Measurements from ENCODE around the gene HDC. TPM values are rescaled to one million over a fixed set of nuclear protein-coding genes. Genes with fewer than 3 reads are reported as not detected.
A peak's percentile ranks its signal among the peaks of the same experiment; 100 is the strongest.

HDC gene
- total RNA-seq, 1 donor from 2014 or later = 3.5 TPM

GRCh38 chr15:50241684-50242450, 23.7 kb downstream of the HDC start:
- H3K27me3 Mint-ChIP-seq (ENCODE audit: low read depth) = no peaks in the 10 kb centered on the region
- no peak for TF ChIP-seq CTCF (conservative IDR thresholded peaks at IDR 0.05)
- no peaks in the 10 kb centered on the region for H3K36me3 Mint-ChIP-seq (ENCODE audit: low read depth)
- no peak overlapping the region for H3K27ac Mint-ChIP-seq (ENCODE audit: unreplicated experiment)
- H3K9me3 Mint-ChIP-seq = no peaks in the 10 kb centered on the region
- peaks cover 6% of the 10 kb centered on the region for H3K4me1 Mint-ChIP-seq
- DNase-seq (ENCODE audit: low read depth, low spot score) = no peak
- no peak overlapping the region for H3K4me3 Mint-ChIP-seq

- no peak for DNase-seq (ENCODE audit: low read depth, low spot score)
- Mint-ChIP-seq H3K27ac (ENCODE audit: unreplicated experiment) (no peak overlapping the region), H3K4me3 (no peak overlapping the region), H3K27me3 (ENCODE audit: low read depth) (no peaks in the 10 kb centered on the region), H3K4me1 (peaks cover 20% of the 10 kb centered on the region), H3K9me3 (no peaks in the 10 kb centered on the region), H3K36me3 (ENCODE audit: low read depth) (no peaks in the 10 kb centered on the region)
- no peak for TF ChIP-seq CTCF (conservative IDR thresholded peaks at IDR 0.05)
Observed at GRCh38 chr15:50238255-50238654, 27.3 kb downstream of the HDC start.

GRCh38 chr15:50236433-50236832, 29.1 kb downstream of the HDC start:
- TF ChIP-seq CTCF (conservative IDR thresholded peaks at IDR 0.05) = no peak
- Mint-ChIP-seq H3K27me3 (ENCODE audit: low read depth) (no peaks in the 10 kb centered on the region), H3K4me3 (no peak overlapping the region), H3K4me1 (peaks cover 20% of the 10 kb centered on the region), H3K27ac (ENCODE audit: unreplicated experiment) (no peak overlapping the region), H3K36me3 (ENCODE audit: low read depth) (no peaks in the 10 kb centered on the region), H3K9me3 (no peaks in the 10 kb centered on the region)
- DNase-seq (ENCODE audit: low read depth, low spot score) = no peak

GRCh38 chr15:50235794-50236193, 29.7 kb downstream of the HDC start:
- no peak for DNase-seq (ENCODE audit: low read depth, low spot score)
- Mint-ChIP-seq H3K27me3 (ENCODE audit: low read depth) (no peaks in the 10 kb centered on the region), H3K4me1 (peaks cover 14% of the 10 kb centered on the region), H3K9me3 (no peaks in the 10 kb centered on the region), H3K27ac (ENCODE audit: unreplicated experiment) (peak overlapping the region; percentile 83), H3K4me3 (no peak overlapping the region), H3K36me3 (ENCODE audit: low read depth) (no peaks in the 10 kb centered on the region)
- TF ChIP-seq CTCF (conservative IDR thresholded peaks at IDR 0.05) = no peak

- Mint-ChIP-seq H3K27ac (ENCODE audit: unreplicated experiment) (no peak overlapping the region), H3K27me3 (ENCODE audit: low read depth) (no peaks in the 10 kb centered on the region), H3K4me3 (no peak overlapping the region), H3K36me3 (ENCODE audit: low read depth) (no peaks in the 10 kb centered on the region), H3K9me3 (no peaks in the 10 kb centered on the region), H3K4me1 (peaks cover 14% of the 10 kb centered on the region)
- no peak for TF ChIP-seq CTCF (conservative IDR thresholded peaks at IDR 0.05)
- no peak for DNase-seq (ENCODE audit: low read depth, low spot score)
Observed at GRCh38 chr15:50234764-50235163, 30.8 kb downstream of the HDC start.

All from neural crest cell (in vitro differentiated cells).